Hepatocyte (in vitro differentiated cells): ENCODE measurements around the gene TM7SF2.

Source experiments
- EZH2 ChIP-seq: fragments of 200-600 bp; sonication (generic); IDR thresholded peaks from 2 replicates; pipeline ENCODE4 v1.6.1; 2016; ENCODE audit warnings: antibody characterized with exemption, mild to moderate bottlenecking, borderline replicate concordance
- EZH2phosphoT487 ChIP-seq: fragments of 200-600 bp; sonication (generic); IDR thresholded peaks from one replicate; pipeline ENCODE4 v1.6.1; 2018; ENCODE audit warnings: antibody characterized with exemption, mild to moderate bottlenecking, low read depth, moderate library complexity; ENCODE audit not compliant: unreplicated experiment, severe bottlenecking
- TF ChIP-seq, protein P1 (sequence below): fragments of 200-600 bp; sonication (generic); IDR thresholded peaks from 2 replicates; pipeline ENCODE4 v1.5.1; 2016; ENCODE audit warnings: antibody characterized with exemption, mild to moderate bottlenecking; ENCODE audit not compliant: poor library complexity

DNA sequence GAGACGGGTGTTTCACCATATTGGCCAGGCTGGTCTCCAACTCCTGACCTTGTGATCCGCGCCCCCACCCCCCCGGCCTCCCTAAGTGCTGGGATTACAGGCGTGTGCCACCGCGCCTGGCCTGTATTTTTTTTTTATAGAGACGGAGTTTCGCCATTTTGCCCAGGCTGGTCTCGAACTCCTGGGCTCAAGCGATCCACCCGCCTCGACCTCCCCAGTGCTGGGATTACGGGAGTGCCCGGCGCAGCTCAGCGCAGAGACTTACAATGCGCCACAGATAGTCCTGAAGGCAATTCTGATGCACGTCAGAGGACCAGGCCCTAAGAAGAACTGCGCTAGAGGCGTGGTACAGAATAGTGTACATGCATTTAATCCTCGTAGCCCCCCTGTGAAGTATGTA, 16.2 kb upstream of the TM7SF2 start:
- TF ChIP-seq EZH2 (no peak), EZH2phosphoT487 (no peak)
- TF ChIP-seq, protein P1, sequence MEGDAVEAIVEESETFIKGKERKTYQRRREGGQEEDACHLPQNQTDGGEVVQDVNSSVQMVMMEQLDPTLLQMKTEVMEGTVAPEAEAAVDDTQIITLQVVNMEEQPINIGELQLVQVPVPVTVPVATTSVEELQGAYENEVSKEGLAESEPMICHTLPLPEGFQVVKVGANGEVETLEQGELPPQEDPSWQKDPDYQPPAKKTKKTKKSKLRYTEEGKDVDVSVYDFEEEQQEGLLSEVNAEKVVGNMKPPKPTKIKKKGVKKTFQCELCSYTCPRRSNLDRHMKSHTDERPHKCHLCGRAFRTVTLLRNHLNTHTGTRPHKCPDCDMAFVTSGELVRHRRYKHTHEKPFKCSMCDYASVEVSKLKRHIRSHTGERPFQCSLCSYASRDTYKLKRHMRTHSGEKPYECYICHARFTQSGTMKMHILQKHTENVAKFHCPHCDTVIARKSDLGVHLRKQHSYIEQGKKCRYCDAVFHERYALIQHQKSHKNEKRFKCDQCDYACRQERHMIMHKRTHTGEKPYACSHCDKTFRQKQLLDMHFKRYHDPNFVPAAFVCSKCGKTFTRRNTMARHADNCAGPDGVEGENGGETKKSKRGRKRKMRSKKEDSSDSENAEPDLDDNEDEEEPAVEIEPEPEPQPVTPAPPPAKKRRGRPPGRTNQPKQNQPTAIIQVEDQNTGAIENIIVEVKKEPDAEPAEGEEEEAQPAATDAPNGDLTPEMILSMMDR, result no peak
